HepG2 (cell line): ENCODE measurements around the gene UGGT1. TPM values are rescaled to one million over a fixed set of nuclear protein-coding genes. Genes with fewer than 3 reads are reported as not detected.

Experiments
- ARID5B ChIP-seq: IDR thresholded peaks from 2 replicates; pipeline ENCODE4 v1.4.0; 2020; ENCODE audit warnings: mild to moderate bottlenecking, missing genetic modification reagents
- ETS1 ChIP-seq: sonication (generic); formaldehyde crosslinking; IDR thresholded peaks from 2 replicates; pipeline ENCODE4 v1.4.0; 2020; ENCODE audit warnings: missing genetic modification reagents
- MAFK ChIP-seq, 2 experiments: IDR thresholded peaks in 1 of 2; conservative IDR thresholded peaks in 1 of 2; 2 replicates each; pipeline ENCODE4 v1.6.1; 2011; ENCODE audit warnings: improper control_type of control experiment in 2 of 2, low read length in 2 of 2
- MTERF4 ChIP-seq: sonication (generic); formaldehyde crosslinking; IDR thresholded peaks from 2 replicates; pipeline ENCODE4 v1.8.0; 2023; ENCODE audit warnings: mild to moderate bottlenecking, missing genetic modification reagents
- NONO ChIP-seq, 2 experiments: fragments of 450-650 bp in 1 of 2; sonication (generic) in 1 of 2; formaldehyde crosslinking in 1 of 2; IDR thresholded peaks in 1 of 2; conservative IDR thresholded peaks in 1 of 2; 2 replicates each; pipeline versions ENCODE4 v1.6.1 to v1.8.0; 2017 to 2022; ENCODE audit warnings: mild to moderate bottlenecking in 1 of 2, missing genetic modification reagents in 1 of 2, moderate library complexity in 1 of 2
- PPARG ChIP-seq: conservative IDR thresholded peaks from 2 replicates; pipeline ENCODE4 v1.6.1; 2016; ENCODE audit warnings: missing biosample characterization, missing genetic modification reagents
- RFXANK ChIP-seq: IDR thresholded peaks from 2 replicates; pipeline ENCODE4 v1.6.1; 2016
- SMARCE1 ChIP-seq: fragments of 450-650 bp; IDR thresholded peaks from 2 replicates; pipeline ENCODE4 v1.6.1; 2017; ENCODE audit warnings: borderline replicate concordance
- SSRP1 ChIP-seq: IDR thresholded peaks from 2 replicates; pipeline ENCODE4 v1.6.1; 2016; ENCODE audit warnings: control low read depth
- TCF12 ChIP-seq, 2 experiments: fragments of 450-650 bp in 1 of 2; sonication (generic) in 1 of 2; formaldehyde crosslinking in 1 of 2; IDR thresholded peaks; 2 replicates each; pipeline versions ENCODE4 v1.6.1 to v1.8.0; 2017 to 2022; ENCODE audit warnings: antibody characterized with exemption in 1 of 2, mild to moderate bottlenecking in 1 of 2, missing genetic modification reagents in 1 of 2, moderate library complexity in 1 of 2
- TCF7L2 ChIP-seq: IDR thresholded peaks from 2 replicates; pipeline ENCODE4 v1.6.1; 2011; ENCODE audit warnings: mild to moderate bottlenecking, low read depth, low read length, moderate library complexity
- ZNF124 ChIP-seq: sonication (generic); formaldehyde crosslinking; IDR thresholded peaks from 2 replicates; pipeline ENCODE4 v1.4.0; 2020; ENCODE audit warnings: missing genetic modification reagents
- ZNF296 ChIP-seq: sonication (generic); formaldehyde crosslinking; conservative IDR thresholded peaks from 2 replicates; pipeline ENCODE4 v1.5.0; 2020; ENCODE audit warnings: mild to moderate bottlenecking, missing genetic modification reagents
- ZNF616 ChIP-seq: sonication (generic); formaldehyde crosslinking; IDR thresholded peaks from 2 replicates; pipeline ENCODE4 v1.5.0; 2020; ENCODE audit warnings: low read depth, mild to moderate bottlenecking, missing genetic modification reagents
- ZNF691 ChIP-seq: sonication (generic); formaldehyde crosslinking; IDR thresholded peaks from 2 replicates; pipeline ENCODE4 v1.4.0; 2020; ENCODE audit warnings: missing genetic modification reagents, low read depth, mild to moderate bottlenecking, borderline replicate concordance
- ZNF737 ChIP-seq: sonication (generic); formaldehyde crosslinking; IDR thresholded peaks from 2 replicates; pipeline ENCODE4 v1.5.0; 2020; ENCODE audit warnings: missing genetic modification reagents, mild to moderate bottlenecking, borderline replicate concordance
- ZNF780A ChIP-seq: sonication (generic); formaldehyde crosslinking; IDR thresholded peaks from 2 replicates; pipeline ENCODE4 v1.8.0; 2022; ENCODE audit warnings: mild to moderate bottlenecking, missing genetic modification reagents, moderate library complexity
- polyA plus RNA-seq, 8 experiments: library from polyadenylated mRNA; depleted of rRNA in 3 of 8; stranded (reverse) in 7 of 8; unstranded in 1 of 8; fragments of >200 nt; fragmentation: Illumina TruSeq in 4 of 8; extraction: Trizol in 4 of 8; gene quantifications; 2 replicates each; pipeline versions ENCODE4 v1.2.1 to v1.2.3, GENCODE V29; 2011 to 2016; ENCODE audit warnings: low read depth in 4 of 8, missing spikeins in 1 of 8, mixed read lengths in 1 of 8; ENCODE audit not compliant: insufficient read depth in 1 of 8
- total RNA-seq, 5 experiments: library from RNA; depleted of rRNA; stranded (reverse); fragments of >200 nt; fragmentation: Illumina TruSeq; extraction: Trizol; gene quantifications; 2 replicates each; pipeline ENCODE4 v1.2.3, GENCODE V29; 2016; ENCODE audit warnings: low read depth in 1 of 5
- TF ChIP-seq, protein P1 (sequence below): sonication (generic); formaldehyde crosslinking; IDR thresholded peaks from 2 replicates; pipeline ENCODE4 v1.4.0; 2020; ENCODE audit warnings: missing genetic modification reagents
- TF ChIP-seq, protein P2 (sequence below): sonication (generic); formaldehyde crosslinking; IDR thresholded peaks from 2 replicates; pipeline ENCODE4 v1.4.0; 2020; ENCODE audit warnings: low read depth, mild to moderate bottlenecking, missing genetic modification reagents

UGGT1 gene
- total and polyA plus RNA-seq, 2 of the 13 experiments (the other 11 are each of a cell fraction or from before 2014, with no cell fraction given), result 35.8 to 83.2 TPM

GRCh38 chr2:128178650-128179460 lies 87.9 kb downstream of the UGGT1 start (continued):
- TF ChIP-seq, protein P1, sequence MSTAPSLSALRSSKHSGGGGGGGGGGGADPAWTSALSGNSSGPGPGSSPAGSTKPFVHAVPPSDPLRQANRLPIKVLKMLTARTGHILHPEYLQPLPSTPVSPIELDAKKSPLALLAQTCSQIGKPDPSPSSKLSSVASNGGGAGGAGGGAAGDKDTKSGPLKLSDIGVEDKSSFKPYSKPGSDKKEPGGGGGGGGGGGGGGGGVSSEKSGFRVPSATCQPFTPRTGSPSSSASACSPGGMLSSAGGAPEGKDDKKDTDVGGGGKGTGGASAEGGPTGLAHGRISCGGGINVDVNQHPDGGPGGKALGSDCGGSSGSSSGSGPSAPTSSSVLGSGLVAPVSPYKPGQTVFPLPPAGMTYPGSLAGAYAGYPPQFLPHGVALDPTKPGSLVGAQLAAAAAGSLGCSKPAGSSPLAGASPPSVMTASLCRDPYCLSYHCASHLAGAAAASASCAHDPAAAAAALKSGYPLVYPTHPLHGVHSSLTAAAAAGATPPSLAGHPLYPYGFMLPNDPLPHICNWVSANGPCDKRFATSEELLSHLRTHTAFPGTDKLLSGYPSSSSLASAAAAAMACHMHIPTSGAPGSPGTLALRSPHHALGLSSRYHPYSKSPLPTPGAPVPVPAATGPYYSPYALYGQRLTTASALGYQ (CRISPR knock-in tag), result peak; percentile 96
- TF ChIP-seq SMARCE1 (no peak), SSRP1 (CRISPR knock-in tag) (peak; percentile 93), NONO (IDR thresholded peaks at IDR 0.05) (no peak), NONO (CRISPR knock-in tag; conservative IDR thresholded peaks at IDR 0.05) (no peak), ETS1 (CRISPR knock-in tag) (no peak), ZNF616 (CRISPR knock-in tag) (no peak), TCF7L2 (peak; percentile 90), TCF12 (IDR thresholded peaks at IDR 0.05) (no peak), TCF12 (CRISPR knock-in tag; IDR thresholded peaks at IDR 0.05) (peak; percentile 95), ZNF737 (no peak), ZNF296 (CRISPR knock-in tag) (no peak), RFXANK (CRISPR knock-in tag) (no peak), MTERF4 (no peak), ARID5B (peak; percentile 99), ZNF124 (CRISPR knock-in tag) (peak; percentile 60; the same call in 1 of the 2 replicates), PPARG (CRISPR knock-in tag) (peak; percentile 86), ZNF780A (CRISPR knock-in tag) (no peak), ZNF691 (no peak), MAFK (conservative IDR thresholded peaks at IDR 0.05 in 1 of 2, IDR thresholded peaks at IDR 0.05 in 1 of 2; ENCODE audit: low read length in 2 of 2) (no peak)
- TF ChIP-seq, protein P2, sequence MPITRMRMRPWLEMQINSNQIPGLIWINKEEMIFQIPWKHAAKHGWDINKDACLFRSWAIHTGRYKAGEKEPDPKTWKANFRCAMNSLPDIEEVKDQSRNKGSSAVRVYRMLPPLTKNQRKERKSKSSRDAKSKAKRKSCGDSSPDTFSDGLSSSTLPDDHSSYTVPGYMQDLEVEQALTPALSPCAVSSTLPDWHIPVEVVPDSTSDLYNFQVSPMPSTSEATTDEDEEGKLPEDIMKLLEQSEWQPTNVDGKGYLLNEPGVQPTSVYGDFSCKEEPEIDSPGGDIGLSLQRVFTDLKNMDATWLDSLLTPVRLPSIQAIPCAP, result no peak
